ENCODE data around the gene GPR55. TPM values are rescaled to one million over a fixed set of nuclear protein-coding genes. Genes with fewer than 3 reads are reported as not detected.

The GPR55 gene
- total and polyA plus RNA-seq, 2 of the 4 experiments (the other 2 are of a cell fraction), result 0.03 TPM; not detected in 1

DNA sequence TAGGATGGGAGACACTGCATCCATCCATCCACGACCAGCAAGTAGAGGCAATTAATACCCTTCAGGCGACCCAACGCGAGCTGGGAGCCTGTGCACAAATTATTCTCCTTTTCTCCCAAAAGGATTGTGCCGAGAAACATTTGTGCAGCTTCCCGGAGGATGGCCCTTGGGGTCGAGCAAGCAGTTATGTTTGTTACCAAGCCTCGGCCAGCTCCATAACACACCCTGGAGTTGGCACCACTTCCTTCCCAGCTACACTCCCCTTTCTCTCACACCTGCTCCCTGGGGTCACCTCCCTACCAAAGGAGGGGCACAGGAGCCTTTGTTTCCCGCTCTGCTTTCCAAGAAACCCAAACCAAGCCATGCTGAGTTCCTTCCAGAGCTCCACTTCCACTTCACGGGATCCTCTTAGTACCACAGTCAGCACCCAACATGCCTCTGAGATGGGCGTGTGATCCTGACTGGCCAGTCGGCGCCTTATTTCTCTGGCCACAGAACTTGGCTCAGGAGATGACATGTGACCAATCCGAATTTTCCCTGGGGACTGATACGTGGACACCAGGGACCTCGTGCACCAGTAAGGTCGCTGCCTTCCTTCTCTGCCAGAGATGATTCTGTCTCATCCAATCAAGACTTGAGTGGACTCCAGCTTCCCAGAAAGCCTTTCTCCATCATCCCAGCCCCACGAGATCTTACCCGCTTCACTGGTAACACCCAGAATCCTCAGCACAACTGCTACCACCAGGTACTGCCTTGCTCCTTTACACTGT is 28.5 kb downstream of the GPR55 start:
- Histone ChIP-seq H3K27me3 (ENCODE audit: control insufficient read depth, insufficient read depth, low read length) (peaks cover 59% of the 10 kb centered on the region), H3K9ac (ENCODE audit: low read depth, low read length) (no peak overlapping the region), H3K9me1 (ENCODE audit: insufficient read depth, low read length) (no peaks in the 10 kb centered on the region; the same call in 1 of the 2 replicates), H3K79me1 (ENCODE audit: low read depth in 1 of 2, low read length in 2 of 2) (no peaks in the 10 kb centered on the region), H3K36me3 (ENCODE audit: control insufficient read depth, insufficient read depth, low read length) (no peaks in the 10 kb centered on the region), H3K4me1 (ENCODE audit: control insufficient read depth, insufficient read depth, low read length) (no peaks in the 10 kb centered on the region), H3K56ac (ENCODE audit: extremely low read depth, insufficient read depth, low read length) (no peak overlapping the region), H3K14ac (replicated peaks; ENCODE audit: low read depth, low read length) (no peak overlapping the region), H4K8ac (ENCODE audit: low read depth in 2 of 2, low read length in 2 of 2) (no peak overlapping the region), H3K4me2 (ENCODE audit: low read depth, low read length) (no peak overlapping the region), H4K91ac (ENCODE audit: insufficient read depth, low read depth, low read length) (no peak overlapping the region), H3K4me3 (ENCODE audit: insufficient read depth, low read depth, low read length) (no peak overlapping the region), H3K27ac (ENCODE audit: insufficient read depth, low read length) (no peak overlapping the region), H3K18ac (ENCODE audit: low read depth, low read length) (no peak overlapping the region), H3K9me3 (ENCODE audit: control insufficient read depth, insufficient read depth, low read length) (peaks cover 2% of the 10 kb centered on the region; the same call in 1 of the 2 replicates), H2BK5ac (ENCODE audit: low read depth, low read length, poor library complexity, severe bottlenecking) (no peak overlapping the region), H2AFZ (replicated peaks; ENCODE audit: low read length, poor library complexity) (no peak overlapping the region), H3K23ac (ENCODE audit: low read depth, low read length) (no peak overlapping the region), H2BK120ac (ENCODE audit: low read depth, low read length) (no peak overlapping the region), H2BK15ac (ENCODE audit: low read depth, low read length) (no peak overlapping the region), H4K5ac (ENCODE audit: low read depth, low read length) (no peak overlapping the region), H3K4ac (ENCODE audit: low read depth, low read length) (no peak overlapping the region), H2BK20ac (ENCODE audit: low read depth, low read length) (no peak overlapping the region), H4K20me1 (ENCODE audit: insufficient read depth, low read length) (no peaks in the 10 kb centered on the region), H2AK9ac (replicated peaks; ENCODE audit: low read depth, low read length, poor library complexity) (no peak overlapping the region), H2AK5ac (ENCODE audit: low read depth, low read length) (no peak overlapping the region)
- ChIA-PET POLR2A (ENCODE audit: unreplicated experiment) (no interaction called here), CTCF (interaction anchor here (0.6 to 3.0 kb wide), 3 partner anchors 87 to 156 kb away, joined by 3 to 12 read pairs (median 4); no protein-coding TSS in a partner anchor)
- TF ChIP-seq POLR2A (IDR thresholded peaks at IDR 0.05; ENCODE audit: low read depth, low read length) (no peak), BHLHE40 (IDR thresholded peaks at IDR 0.05; ENCODE audit: low read depth, low read length) (no peak), RAD21 (IDR thresholded peaks at IDR 0.05; ENCODE audit: low read length) (no peak), MXI1 (IDR thresholded peaks at IDR 0.05; ENCODE audit: borderline replicate concordance, low read depth, low read length) (no peak), SMC3 (IDR thresholded peaks at IDR 0.05; ENCODE audit: low read depth, low read length) (no peak), CTCF (conservative IDR thresholded peaks at IDR 0.05; ENCODE audit: low read depth, low read length) (no peak), MAFK (IDR thresholded peaks at IDR 0.05; ENCODE audit: low read depth, low read length) (no peak), NFE2L2 (IDR thresholded peaks at IDR 0.05; ENCODE audit: low read depth, low read length) (no peak), FOS (IDR thresholded peaks at IDR 0.05; ENCODE audit: low read depth, low read length) (no peak)
- TF ChIP-seq, protein P1, sequence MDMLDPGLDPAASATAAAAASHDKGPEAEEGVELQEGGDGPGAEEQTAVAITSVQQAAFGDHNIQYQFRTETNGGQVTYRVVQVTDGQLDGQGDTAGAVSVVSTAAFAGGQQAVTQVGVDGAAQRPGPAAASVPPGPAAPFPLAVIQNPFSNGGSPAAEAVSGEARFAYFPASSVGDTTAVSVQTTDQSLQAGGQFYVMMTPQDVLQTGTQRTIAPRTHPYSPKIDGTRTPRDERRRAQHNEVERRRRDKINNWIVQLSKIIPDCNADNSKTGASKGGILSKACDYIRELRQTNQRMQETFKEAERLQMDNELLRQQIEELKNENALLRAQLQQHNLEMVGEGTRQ (IDR thresholded peaks at IDR 0.05; ENCODE audit: low read depth, low read length), result no peak
- in situ Hi-C loops (cut with MboI; ENCODE audit: low sequenced_read_pairs) (no loop called here), dilution Hi-C loops (cut with HindIII; ENCODE audit: low sequenced_read_pairs, unreplicated experiment) (no loop called here), intact Hi-C loops (cut with micrococcal nuclease) (no loop called here)
- 65% methylated on average over 7 of the region's 19 CpGs; no CpG with 5 or more reads in 1 of the 2 experiments for WGBS, 2 experiments (ENCODE audit: extremely low coverage in 2 of 2, insufficient read length in 1 of 2)
- BruUV-seq (replicated peaks), result no TSS peak
- no peak for ATAC-seq (ENCODE audit: low read depth)
- DNase-seq, result no peak

Measured in IMR-90 (cell line).